HepG2 (cell line): ENCODE measurements around the gene METTL13. TPM values are rescaled to one million over a fixed set of nuclear protein-coding genes. Genes with fewer than 3 reads are reported as not detected.

ENCODE experiments used
- AGO2 ChIP-seq: fragments of 200-400 bp; formaldehyde crosslinking; optimal IDR thresholded peaks from 2 replicates; pipeline ENCODE3; 2017; ENCODE audit warnings: mild to moderate bottlenecking, low read depth, low read length, moderate library complexity
- ATF7 ChIP-seq, 2 experiments: fragments of 450-650 bp in 1 of 2; sonication (generic) in 1 of 2; formaldehyde crosslinking in 1 of 2; IDR thresholded peaks; 2 replicates each; pipeline versions ENCODE4 v1.4.0 to v1.6.1; 2016 to 2020; ENCODE audit warnings: antibody characterized with exemption in 1 of 2, mild to moderate bottlenecking in 1 of 2, missing genetic modification reagents in 1 of 2
- MTA3 ChIP-seq: sonication (generic); formaldehyde crosslinking; IDR thresholded peaks from 2 replicates; pipeline ENCODE4 v1.4.0; 2020; ENCODE audit warnings: missing genetic modification reagents
- NFE2 ChIP-seq: sonication (generic); formaldehyde crosslinking; IDR thresholded peaks from 2 replicates; pipeline ENCODE4 v1.4.0; 2020; ENCODE audit warnings: missing genetic modification reagents
- PHB2 ChIP-seq: fragments of 450-650 bp; IDR thresholded peaks from 2 replicates; pipeline ENCODE4 v1.6.1; 2018; ENCODE audit not compliant: partially characterized antibody
- SOX6 ChIP-seq, 2 experiments: fragments of 450-650 bp in 1 of 2; sonication (generic) in 1 of 2; formaldehyde crosslinking in 1 of 2; IDR thresholded peaks; 2 replicates each; pipeline versions ENCODE4 v1.4.0 to v1.6.1; 2017 to 2020; ENCODE audit warnings: antibody characterized with exemption in 1 of 2, mild to moderate bottlenecking in 1 of 2, missing genetic modification reagents in 1 of 2
- SRY ChIP-seq: sonication (generic); formaldehyde crosslinking; IDR thresholded peaks from 2 replicates; pipeline ENCODE4 v1.8.0; 2022; ENCODE audit warnings: mild to moderate bottlenecking, missing genetic modification reagents
- ZBTB42 ChIP-seq: sonication (generic); formaldehyde crosslinking; IDR thresholded peaks from 2 replicates; pipeline ENCODE4 v1.5.0; 2020; ENCODE audit warnings: mild to moderate bottlenecking, missing genetic modification reagents
- ZNF34 ChIP-seq: sonication (generic); formaldehyde crosslinking; IDR thresholded peaks from 2 replicates; pipeline ENCODE4 v1.4.0; 2020; ENCODE audit warnings: mild to moderate bottlenecking, missing genetic modification reagents, borderline replicate concordance
- ZNF878 ChIP-seq: sonication (generic); formaldehyde crosslinking; IDR thresholded peaks from 2 replicates; pipeline ENCODE4 v1.8.1; 2023; ENCODE audit warnings: mild to moderate bottlenecking, missing genetic modification reagents, moderate library complexity
- polyA plus RNA-seq, 8 experiments: library from polyadenylated mRNA; depleted of rRNA in 3 of 8; stranded (reverse) in 7 of 8; unstranded in 1 of 8; fragments of >200 nt; fragmentation: Illumina TruSeq in 4 of 8; extraction: Trizol in 4 of 8; gene quantifications; 2 replicates each; pipeline versions ENCODE4 v1.2.1 to v1.2.3, GENCODE V29; 2011 to 2016; ENCODE audit warnings: low read depth in 4 of 8, missing spikeins in 1 of 8, mixed read lengths in 1 of 8; ENCODE audit not compliant: insufficient read depth in 1 of 8
- total RNA-seq, 5 experiments: library from RNA; depleted of rRNA; stranded (reverse); fragments of >200 nt; fragmentation: Illumina TruSeq; extraction: Trizol; gene quantifications; 2 replicates each; pipeline ENCODE4 v1.2.3, GENCODE V29; 2016; ENCODE audit warnings: low read depth in 1 of 5
- TF ChIP-seq, protein P1 (sequence below): sonication (generic); formaldehyde crosslinking; IDR thresholded peaks from 2 replicates; pipeline ENCODE4 v1.5.0; 2020; ENCODE audit warnings: mild to moderate bottlenecking, missing genetic modification reagents
- TF ChIP-seq, protein P2 (sequence below): IDR thresholded peaks from 2 replicates; pipeline ENCODE4 v1.6.1; 2016
- TF ChIP-seq, protein P3 (sequence below): sonication (generic); formaldehyde crosslinking; IDR thresholded peaks from 2 replicates; pipeline ENCODE4 v1.9.0; 2022; ENCODE audit warnings: missing genetic modification reagents, mild to moderate bottlenecking, borderline replicate concordance
- TF ChIP-seq, protein P4 (sequence below): sonication (generic); formaldehyde crosslinking; IDR thresholded peaks from 2 replicates; pipeline ENCODE4 v1.5.0; 2020; ENCODE audit warnings: mild to moderate bottlenecking, missing genetic modification reagents, borderline replicate concordance

Gene METTL13
- total and polyA plus RNA-seq, 2 of the 13 experiments (the other 11 are each of a cell fraction or from before 2014, with no cell fraction given), result 18.6 to 22.8 TPM

DNA sequence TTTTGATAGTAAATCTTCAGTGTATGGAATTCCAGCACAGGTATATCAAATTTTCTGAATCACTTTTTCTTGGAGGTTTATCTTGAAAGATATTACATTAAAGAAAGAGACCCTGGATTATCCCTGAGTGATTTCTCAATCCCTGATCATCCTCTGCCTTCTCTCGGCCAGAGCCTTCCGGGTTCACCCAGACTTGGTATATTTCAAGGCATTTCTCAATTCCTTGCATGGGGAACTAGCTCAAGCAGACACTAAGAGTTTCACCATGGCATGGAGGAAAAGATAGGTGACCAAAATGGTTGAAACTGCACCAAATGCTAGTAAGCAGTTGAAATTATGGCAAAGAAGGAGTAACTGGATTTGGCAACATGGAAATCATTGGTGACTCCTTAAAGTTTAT, 45.3 kb upstream of the METTL13 start (continued):
- TF ChIP-seq ATF7 (IDR thresholded peaks at IDR 0.05) (no peak), ATF7 (CRISPR knock-in tag; IDR thresholded peaks at IDR 0.05) (no peak), MTA3 (CRISPR knock-in tag) (no peak), SOX6 (IDR thresholded peaks at IDR 0.05) (no peak), SOX6 (CRISPR knock-in tag; IDR thresholded peaks at IDR 0.05) (no peak), ZBTB42 (CRISPR knock-in tag) (no peak), AGO2 (no peak), NFE2 (CRISPR knock-in tag) (no peak), PHB2 (no peak), ZNF878 (CRISPR knock-in tag) (no peak), SRY (CRISPR knock-in tag) (no peak), ZNF34 (CRISPR knock-in tag) (no peak)
- TF ChIP-seq, protein P1, sequence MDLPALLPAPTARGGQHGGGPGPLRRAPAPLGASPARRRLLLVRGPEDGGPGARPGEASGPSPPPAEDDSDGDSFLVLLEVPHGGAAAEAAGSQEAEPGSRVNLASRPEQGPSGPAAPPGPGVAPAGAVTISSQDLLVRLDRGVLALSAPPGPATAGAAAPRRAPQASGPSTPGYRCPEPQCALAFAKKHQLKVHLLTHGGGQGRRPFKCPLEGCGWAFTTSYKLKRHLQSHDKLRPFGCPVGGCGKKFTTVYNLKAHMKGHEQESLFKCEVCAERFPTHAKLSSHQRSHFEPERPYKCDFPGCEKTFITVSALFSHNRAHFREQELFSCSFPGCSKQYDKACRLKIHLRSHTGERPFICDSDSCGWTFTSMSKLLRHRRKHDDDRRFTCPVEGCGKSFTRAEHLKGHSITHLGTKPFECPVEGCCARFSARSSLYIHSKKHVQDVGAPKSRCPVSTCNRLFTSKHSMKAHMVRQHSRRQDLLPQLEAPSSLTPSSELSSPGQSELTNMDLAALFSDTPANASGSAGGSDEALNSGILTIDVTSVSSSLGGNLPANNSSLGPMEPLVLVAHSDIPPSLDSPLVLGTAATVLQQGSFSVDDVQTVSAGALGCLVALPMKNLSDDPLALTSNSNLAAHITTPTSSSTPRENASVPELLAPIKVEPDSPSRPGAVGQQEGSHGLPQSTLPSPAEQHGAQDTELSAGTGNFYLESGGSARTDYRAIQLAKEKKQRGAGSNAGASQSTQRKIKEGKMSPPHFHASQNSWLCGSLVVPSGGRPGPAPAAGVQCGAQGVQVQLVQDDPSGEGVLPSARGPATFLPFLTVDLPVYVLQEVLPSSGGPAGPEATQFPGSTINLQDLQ (CRISPR knock-in tag), result no peak
- TF ChIP-seq, protein P2, sequence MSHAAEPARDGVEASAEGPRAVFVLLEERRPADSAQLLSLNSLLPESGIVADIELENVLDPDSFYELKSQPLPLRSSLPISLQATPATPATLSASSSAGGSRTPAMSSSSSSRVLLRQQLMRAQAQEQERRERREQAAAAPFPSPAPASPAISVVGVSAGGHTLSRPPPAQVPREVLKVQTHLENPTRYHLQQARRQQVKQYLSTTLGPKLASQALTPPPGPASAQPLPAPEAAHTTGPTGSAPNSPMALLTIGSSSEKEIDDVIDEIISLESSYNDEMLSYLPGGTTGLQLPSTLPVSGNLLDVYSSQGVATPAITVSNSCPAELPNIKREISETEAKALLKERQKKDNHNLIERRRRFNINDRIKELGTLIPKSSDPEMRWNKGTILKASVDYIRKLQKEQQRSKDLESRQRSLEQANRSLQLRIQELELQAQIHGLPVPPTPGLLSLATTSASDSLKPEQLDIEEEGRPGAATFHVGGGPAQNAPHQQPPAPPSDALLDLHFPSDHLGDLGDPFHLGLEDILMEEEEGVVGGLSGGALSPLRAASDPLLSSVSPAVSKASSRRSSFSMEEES (CRISPR knock-in tag), result no peak
- TF ChIP-seq, protein P3, sequence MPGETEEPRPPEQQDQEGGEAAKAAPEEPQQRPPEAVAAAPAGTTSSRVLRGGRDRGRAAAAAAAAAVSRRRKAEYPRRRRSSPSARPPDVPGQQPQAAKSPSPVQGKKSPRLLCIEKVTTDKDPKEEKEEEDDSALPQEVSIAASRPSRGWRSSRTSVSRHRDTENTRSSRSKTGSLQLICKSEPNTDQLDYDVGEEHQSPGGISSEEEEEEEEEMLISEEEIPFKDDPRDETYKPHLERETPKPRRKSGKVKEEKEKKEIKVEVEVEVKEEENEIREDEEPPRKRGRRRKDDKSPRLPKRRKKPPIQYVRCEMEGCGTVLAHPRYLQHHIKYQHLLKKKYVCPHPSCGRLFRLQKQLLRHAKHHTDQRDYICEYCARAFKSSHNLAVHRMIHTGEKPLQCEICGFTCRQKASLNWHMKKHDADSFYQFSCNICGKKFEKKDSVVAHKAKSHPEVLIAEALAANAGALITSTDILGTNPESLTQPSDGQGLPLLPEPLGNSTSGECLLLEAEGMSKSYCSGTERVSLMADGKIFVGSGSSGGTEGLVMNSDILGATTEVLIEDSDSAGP (CRISPR knock-in tag), result no peak
- TF ChIP-seq, protein P4, sequence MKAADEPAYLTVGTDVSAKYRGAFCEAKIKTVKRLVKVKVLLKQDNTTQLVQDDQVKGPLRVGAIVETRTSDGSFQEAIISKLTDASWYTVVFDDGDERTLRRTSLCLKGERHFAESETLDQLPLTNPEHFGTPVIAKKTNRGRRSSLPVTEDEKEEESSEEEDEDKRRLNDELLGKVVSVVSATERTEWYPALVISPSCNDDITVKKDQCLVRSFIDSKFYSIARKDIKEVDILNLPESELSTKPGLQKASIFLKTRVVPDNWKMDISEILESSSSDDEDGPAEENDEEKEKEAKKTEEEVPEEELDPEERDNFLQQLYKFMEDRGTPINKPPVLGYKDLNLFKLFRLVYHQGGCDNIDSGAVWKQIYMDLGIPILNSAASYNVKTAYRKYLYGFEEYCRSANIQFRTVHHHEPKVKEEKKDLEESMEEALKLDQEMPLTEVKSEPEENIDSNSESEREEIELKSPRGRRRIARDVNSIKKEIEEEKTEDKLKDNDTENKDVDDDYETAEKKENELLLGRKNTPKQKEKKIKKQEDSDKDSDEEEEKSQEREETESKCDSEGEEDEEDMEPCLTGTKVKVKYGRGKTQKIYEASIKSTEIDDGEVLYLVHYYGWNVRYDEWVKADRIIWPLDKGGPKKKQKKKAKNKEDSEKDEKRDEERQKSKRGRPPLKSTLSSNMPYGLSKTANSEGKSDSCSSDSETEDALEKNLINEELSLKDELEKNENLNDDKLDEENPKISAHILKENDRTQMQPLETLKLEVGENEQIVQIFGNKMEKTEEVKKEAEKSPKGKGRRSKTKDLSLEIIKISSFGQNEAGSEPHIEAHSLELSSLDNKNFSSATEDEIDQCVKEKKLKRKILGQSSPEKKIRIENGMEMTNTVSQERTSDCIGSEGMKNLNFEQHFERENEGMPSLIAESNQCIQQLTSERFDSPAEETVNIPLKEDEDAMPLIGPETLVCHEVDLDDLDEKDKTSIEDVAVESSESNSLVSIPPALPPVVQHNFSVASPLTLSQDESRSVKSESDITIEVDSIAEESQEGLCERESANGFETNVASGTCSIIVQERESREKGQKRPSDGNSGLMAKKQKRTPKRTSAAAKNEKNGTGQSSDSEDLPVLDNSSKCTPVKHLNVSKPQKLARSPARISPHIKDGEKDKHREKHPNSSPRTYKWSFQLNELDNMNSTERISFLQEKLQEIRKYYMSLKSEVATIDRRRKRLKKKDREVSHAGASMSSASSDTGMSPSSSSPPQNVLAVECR (CRISPR knock-in tag), result no peak
- TF ChIP-seq, all 625 proteins: peak for 0
